ENCODE measurements around the gene PHLPP1. TPM values are rescaled to one million over a fixed set of nuclear protein-coding genes. Genes with fewer than 3 reads are reported as not detected.
"Not testable (repeated sequence)": the region's sequence is repeated elsewhere in the genome, so short reads cannot be mapped to it uniquely, and the experiment has no call there.

The PHLPP1 gene
- total and polyA plus RNA-seq, 9 donors, result 4.4 to 15.9 (median 12.0) TPM

- intact Hi-C loops (cut with DNase I), result no loop called here
- no peak overlapping the region for H3K4me3 ChIP-seq
- H3K27me3 ChIP-seq, result no peaks in the 10 kb centered on the region
- no peak overlapping the region for H3K27ac ChIP-seq
- 55 to 84% (median 61%) methylated on average over 1 of the region's 1 CpG for WGBS, 3 donors
- no peak for TF ChIP-seq POLR2A (IDR thresholded peaks at IDR 0.05)
- TF ChIP-seq EP300 (IDR thresholded peaks at IDR 0.05), result no peak
- H3K36me3 ChIP-seq, result no peaks in the 10 kb centered on the region
- DNase-seq, result no peak
- H3K9me3 ChIP-seq, result no peaks in the 10 kb centered on the region
- H3K4me1 ChIP-seq (ENCODE audit: insufficient read depth), result no peaks in the 10 kb centered on the region
Measured at GRCh38 chr18:62735387-62735786, 20.0 kb downstream of the PHLPP1 start.

GRCh38 chr18:62736077-62736855 lies 20.9 kb downstream of the PHLPP1 start:
- H3K27ac ChIP-seq, result no peak overlapping the region

GRCh38 chr18:62737241-62737873 lies 22.0 kb downstream of the PHLPP1 start:
- Histone ChIP-seq H3K4me3 (no peak overlapping the region), H3K36me3 (no peaks in the 10 kb centered on the region), H3K9me3 (no peaks in the 10 kb centered on the region), H3K27me3 (no peaks in the 10 kb centered on the region), H3K4me1 (ENCODE audit: insufficient read depth) (peaks cover 8% of the 10 kb centered on the region), H3K27ac (no peak overlapping the region)
- no peak for TF ChIP-seq POLR2A (IDR thresholded peaks at IDR 0.05)
- no peak for TF ChIP-seq CTCF (IDR thresholded peaks at IDR 0.05)
- TF ChIP-seq EP300 (IDR thresholded peaks at IDR 0.05), result no peak
- DNase-seq, result no peak
- intact Hi-C loops (cut with DNase I), result no loop called here
- WGBS, 3 donors, result 85 to 90% (median 86%) methylated on average over 6 of the region's 6 CpGs

More at GRCh38 chr18:62736077-62736855, 20.9 kb downstream of the PHLPP1 start:
- H3K4me3 ChIP-seq, result no peak overlapping the region
- peaks cover 4% of the 10 kb centered on the region for H3K4me1 ChIP-seq (ENCODE audit: insufficient read depth)
- WGBS, 3 donors, result 96 to 99% (median 98%) methylated on average over 4 of the region's 4 CpGs
- TF ChIP-seq POLR2A (IDR thresholded peaks at IDR 0.05) (no peak), EP300 (IDR thresholded peaks at IDR 0.05) (no peak), CTCF (IDR thresholded peaks at IDR 0.05) (no peak)
- no peaks in the 10 kb centered on the region for H3K9me3 ChIP-seq
- intact Hi-C loops (cut with DNase I), result no loop called here
- DNase-seq, result no peak
- H3K27me3 ChIP-seq, result no peaks in the 10 kb centered on the region
- no peaks in the 10 kb centered on the region for H3K36me3 ChIP-seq

- no peaks in the 10 kb centered on the region for H3K36me3 ChIP-seq
- peaks cover 8% of the 10 kb centered on the region for H3K4me1 ChIP-seq (ENCODE audit: insufficient read depth)
- TF ChIP-seq CTCF (IDR thresholded peaks at IDR 0.05) (no peak), EP300 (IDR thresholded peaks at IDR 0.05) (no peak), POLR2A (IDR thresholded peaks at IDR 0.05) (no peak)
- H3K27ac ChIP-seq, result no peak overlapping the region
- no peak for DNase-seq
- H3K9me3 ChIP-seq, result no peaks in the 10 kb centered on the region
- WGBS, 3 donors, result 91 to 100% (median 98%) methylated on average over 1 of the region's 1 CpG
- intact Hi-C loops (cut with DNase I), result no loop called here
- no peaks in the 10 kb centered on the region for H3K27me3 ChIP-seq
- no peak overlapping the region for H3K4me3 ChIP-seq
Measured at GRCh38 chr18:62738639-62739038, 23.3 kb downstream of the PHLPP1 start.

- peaks cover 8% of the 10 kb centered on the region for H3K4me1 ChIP-seq (ENCODE audit: insufficient read depth)
- no peaks in the 10 kb centered on the region for H3K27me3 ChIP-seq
- intact Hi-C loops (cut with DNase I), result no loop called here
- no peaks in the 10 kb centered on the region for H3K9me3 ChIP-seq
- no peaks in the 10 kb centered on the region for H3K36me3 ChIP-seq
- no peak for TF ChIP-seq POLR2A (IDR thresholded peaks at IDR 0.05)
- TF ChIP-seq CTCF (IDR thresholded peaks at IDR 0.05), result no peak
- TF ChIP-seq EP300 (IDR thresholded peaks at IDR 0.05), result no peak
- no peak for DNase-seq
- 68 to 83% (median 81%) methylated on average over 5 of the region's 5 CpGs for WGBS, 3 donors
- no peak overlapping the region for H3K27ac ChIP-seq
- no peak overlapping the region for H3K4me3 ChIP-seq
Measured at GRCh38 chr18:62739911-62740310, 24.6 kb downstream of the PHLPP1 start.

- not testable (repeated sequence) for H3K4me1 ChIP-seq (ENCODE audit: insufficient read depth)
Measured at GRCh38 chr18:62740650-62741049, 25.3 kb downstream of the PHLPP1 start.

More at GRCh38 chr18:62740650-62741049, 25.3 kb downstream of the PHLPP1 start:
- H3K36me3 ChIP-seq; H3K27me3 ChIP-seq; intact Hi-C loops (cut with DNase I); H3K4me3 ChIP-seq; DNase-seq; H3K27ac ChIP-seq; H3K9me3 ChIP-seq: not testable (repeated sequence)
- 76 to 79% (median 76%) methylated on average over 5 of the region's 5 CpGs for WGBS, 3 donors

All from ovary (tissue), 9 donors.